D341Med (cell line): ENCODE data around the gene TCF4.

Experiments
- DNase-seq: peaks from one replicate; pipeline ENCODE4 v3.0.0; 2012; ENCODE audit warnings: low spot score

The TCF4 gene

GRCh38 chr18:55320424-55321264 lies 267.3 kb downstream of the TCF4 start:
- no peak for DNase-seq

GRCh38 chr18:55319459-55320193 lies 268.4 kb downstream of the TCF4 start:
- DNase-seq, result no peak

DNA sequence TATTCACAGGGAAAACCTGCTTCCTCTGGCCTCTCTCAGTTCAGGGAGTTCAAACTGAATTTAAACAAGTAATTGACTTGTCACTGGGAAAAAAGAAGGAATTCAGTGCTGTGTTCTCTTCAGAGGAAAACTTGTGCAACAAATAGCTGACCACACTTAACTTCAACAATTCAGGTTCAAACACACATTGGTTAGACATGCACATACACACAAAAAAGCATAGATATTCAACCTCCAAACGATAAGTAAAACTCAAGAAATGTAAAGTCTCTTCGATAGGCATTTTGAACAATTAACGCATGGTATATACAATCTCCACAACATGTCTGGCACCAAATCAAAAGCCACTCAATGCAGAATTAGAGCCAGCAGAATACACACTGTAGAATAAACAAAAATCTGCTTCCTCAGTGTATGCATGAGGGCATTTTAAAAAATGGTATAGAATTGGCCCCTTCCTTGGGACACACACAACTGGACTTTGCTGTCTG lies 269.0 kb downstream of the TCF4 start:
- no peak for DNase-seq

GRCh38 chr18:55317864-55318263 lies 270.1 kb downstream of the TCF4 start:
- no peak for DNase-seq

- DNase-seq, result no peak
These were observed 270.7 kb downstream of the TCF4 start for GRCh38 chr18:55317324-55317723.

GRCh38 chr18:55316486-55317184 lies 271.4 kb downstream of the TCF4 start:
- no peak for DNase-seq

DNA sequence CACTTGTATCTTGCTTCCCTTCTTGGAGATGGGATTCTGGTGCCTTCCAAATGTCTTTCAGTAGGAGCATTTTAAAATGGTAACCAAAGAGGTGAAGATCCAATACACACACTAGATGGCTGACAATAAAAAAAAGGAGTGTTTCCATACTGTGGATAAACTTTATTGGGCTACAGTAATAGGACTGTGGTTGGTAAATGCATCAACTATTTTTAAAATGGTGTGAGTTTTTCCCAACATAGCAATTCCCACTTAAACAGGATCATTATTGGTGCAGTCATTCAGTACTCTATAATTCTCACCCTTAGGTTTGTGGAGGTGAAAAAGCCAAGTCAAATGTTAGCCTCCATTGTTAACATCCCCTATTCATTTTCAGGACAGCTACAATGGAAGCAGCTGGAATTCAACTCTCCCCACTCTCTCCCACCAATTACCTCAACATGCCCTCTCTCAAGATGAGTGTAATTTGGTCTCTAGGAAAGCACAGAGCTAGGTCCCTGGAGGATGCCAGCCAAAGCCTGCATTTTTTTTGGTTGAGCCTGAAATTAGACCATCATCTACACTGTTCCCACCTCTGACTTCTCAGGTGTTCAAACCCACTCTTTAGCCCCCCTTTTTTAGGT lies 273.3 kb downstream of the TCF4 start:
- DNase-seq, result no peak

DNA sequence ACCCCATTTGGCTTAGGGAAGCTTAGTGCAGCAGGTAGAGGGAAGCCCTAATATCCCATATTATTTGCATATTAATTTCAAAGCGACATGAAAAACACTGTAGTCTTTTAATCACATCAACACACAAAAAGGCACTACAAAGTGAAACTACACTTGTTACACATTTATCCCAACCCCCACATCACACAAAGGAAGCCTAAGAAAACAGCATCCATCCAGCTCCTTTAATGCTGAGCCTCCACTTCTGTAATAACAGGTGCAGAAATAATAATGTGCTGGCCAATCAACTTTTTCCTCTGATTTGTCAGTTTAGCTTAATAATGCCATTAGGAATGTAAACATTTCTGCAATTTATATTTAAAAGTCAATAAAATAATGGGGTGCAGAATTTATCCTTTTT lies 274.0 kb downstream of the TCF4 start:
- DNase-seq, result no peak

DNA sequence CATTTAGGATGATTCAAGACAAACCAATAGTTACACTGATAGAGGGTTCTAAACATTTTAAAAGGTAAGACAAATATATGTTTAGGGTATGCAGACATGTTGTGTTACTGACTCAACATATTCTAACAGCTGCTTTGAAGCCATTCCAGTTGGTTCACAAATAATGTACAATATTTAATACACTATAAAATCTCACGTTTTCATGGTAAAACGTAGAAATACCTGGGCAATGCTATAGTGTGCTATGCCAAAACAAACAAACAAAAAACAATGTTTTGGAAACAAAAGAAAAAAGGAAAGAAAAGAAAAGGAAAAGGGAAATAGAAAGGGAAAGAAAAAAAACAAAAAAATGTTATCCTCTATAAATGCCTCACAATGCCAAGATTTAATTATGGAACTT lies 277.1 kb downstream of the TCF4 start:
- no peak for DNase-seq

GRCh38 chr18:55310044-55310676 lies 277.8 kb downstream of the TCF4 start:
- DNase-seq, result no peak

DNA sequence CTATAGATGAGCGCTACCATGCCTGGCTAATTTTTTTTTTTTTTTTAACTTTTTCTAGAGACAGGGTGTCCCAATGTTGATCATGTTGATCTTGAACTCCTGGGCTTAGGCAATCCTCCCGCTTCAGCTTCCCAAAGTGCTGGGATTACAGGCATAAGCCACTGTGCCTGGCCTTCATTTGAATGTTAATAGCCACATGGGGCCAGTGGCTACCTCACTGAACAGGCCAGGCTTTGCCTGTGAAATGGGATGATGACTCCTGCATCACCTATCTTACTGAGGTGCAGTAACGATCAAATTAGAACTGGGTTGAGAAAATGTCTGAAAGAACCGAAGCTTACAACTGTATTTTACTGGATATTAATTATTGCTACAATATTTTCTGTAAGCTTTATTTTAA lies 278.7 kb downstream of the TCF4 start:
- DNase-seq, result no peak

DNA sequence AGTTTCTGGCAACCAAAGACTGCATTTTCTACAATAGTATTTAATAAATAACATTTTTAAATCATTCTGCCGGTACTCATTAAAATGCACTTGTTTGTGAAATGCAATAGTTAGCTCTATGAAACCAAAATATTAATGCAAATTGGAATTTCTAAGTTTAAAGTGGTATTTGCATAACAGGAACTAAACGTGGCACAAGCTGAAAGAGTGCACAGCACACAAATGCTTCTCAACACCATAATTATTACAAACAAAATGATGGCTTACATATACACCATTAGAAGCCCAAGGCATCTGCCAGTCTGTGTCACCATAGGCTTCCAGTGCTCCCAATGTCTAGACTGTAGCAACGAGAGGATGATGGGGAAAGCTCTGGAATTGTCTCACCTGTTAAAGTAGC lies 280.5 kb downstream of the TCF4 start:
- DNase-seq, result no peak

DNA sequence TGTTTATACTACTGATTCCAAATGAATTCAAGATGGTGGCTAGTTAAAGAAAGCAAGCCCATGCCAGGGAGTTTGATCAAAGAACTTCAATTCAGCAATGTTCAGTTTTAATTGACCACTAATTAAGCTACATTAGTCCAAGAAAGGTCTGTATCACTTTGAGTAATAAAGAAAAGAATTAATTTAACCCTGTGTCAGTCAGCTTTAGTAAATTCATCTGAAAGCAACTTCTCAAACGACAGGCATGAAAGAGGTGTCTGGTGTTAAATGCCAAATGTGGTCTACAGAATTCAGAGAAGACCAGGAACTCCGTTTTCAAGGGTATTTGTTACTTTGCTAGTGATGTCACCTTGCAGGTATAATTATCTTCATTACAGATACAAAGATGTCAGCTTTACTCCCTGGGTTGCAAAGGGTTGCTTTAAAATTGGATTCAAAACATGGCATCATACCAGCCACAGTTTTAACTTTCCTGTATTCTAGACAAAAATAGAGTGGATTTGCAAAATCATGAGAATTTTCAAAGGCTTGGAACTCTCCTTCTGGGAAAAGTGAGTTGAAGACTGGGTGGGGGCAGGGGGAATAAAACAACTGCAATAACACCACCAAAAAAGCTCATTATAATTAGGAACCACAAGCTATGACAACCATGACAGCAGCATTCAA lies 281.5 kb downstream of the TCF4 start:
- DNase-seq, result no peak

- no peak for DNase-seq
These were observed 285.7 kb downstream of the TCF4 start for GRCh38 chr18:55302167-55302833.

DNA sequence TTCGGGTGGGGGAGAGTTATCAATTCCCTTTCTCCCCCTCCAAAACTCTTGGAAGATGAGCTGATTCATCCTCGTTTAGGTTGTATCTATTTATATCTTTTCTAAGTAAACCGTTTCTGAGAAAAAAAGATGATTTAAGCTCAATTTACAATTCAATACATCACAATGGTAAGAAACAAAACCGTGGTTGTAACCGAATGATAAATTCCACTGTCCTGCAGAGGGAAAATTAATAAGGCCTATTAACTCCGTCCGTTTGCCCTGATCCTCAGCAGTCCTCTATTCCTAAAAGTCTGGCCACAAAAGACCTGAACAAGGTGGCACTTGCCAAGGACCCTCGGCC lies 286.2 kb downstream of the TCF4 start:
- DNase-seq, result no peak

DNA sequence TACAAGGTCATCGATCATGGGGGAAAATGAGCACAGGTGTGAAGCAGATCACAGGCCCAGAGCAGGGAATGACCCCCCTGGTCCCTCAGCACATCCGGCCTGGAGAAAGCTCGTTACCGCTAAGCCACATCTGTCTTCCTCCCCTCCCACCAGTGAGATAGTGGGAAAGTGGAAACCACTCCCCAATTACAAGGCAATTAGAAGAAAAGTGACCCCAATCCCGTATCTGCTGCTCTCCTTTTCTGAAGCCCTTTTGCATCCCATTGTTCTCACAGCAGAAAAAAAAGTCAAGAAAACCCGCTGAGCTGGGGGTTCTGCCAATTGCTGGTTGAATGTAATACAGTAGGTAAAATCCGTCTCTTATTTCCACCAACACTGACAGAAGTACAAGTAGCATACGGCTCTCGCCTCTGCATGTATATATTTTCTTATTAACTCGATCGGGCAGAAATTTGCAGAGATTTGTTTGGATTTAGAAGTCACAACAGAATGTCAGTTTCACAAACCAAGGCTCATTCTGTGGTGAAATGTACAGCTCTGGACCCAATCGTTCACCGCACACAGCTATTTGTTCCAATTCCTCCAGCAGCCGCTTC lies 287.0 kb downstream of the TCF4 start:
- no peak for DNase-seq

DNA sequence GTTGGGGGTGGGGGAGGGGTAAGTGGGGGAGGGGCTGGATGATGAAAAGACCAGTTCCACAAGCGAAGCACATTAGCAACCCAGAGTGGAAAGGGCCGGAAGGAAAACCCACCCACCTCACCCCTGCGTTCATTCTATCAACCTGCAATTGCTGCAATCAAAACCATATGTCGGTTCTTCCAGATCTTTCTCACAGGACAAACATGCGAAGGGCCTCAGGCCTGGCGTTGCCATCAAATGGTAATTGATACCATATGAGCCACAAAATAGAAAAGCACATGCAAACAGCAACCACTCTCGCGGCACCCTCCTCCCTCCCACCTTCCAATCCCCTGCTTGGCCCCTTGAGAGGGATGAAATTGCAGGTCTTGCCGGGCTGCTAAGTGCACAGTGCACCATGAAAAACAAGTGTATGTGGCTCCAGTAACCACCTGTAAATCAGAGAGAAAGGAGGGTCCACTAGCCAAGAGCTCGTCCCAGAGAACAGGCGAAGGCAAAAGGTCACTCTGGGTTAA lies 287.5 kb downstream of the TCF4 start:
- DNase-seq, result no peak

GRCh38 chr18:55296778-55297177 lies 291.2 kb downstream of the TCF4 start:
- no peak for DNase-seq

DNA sequence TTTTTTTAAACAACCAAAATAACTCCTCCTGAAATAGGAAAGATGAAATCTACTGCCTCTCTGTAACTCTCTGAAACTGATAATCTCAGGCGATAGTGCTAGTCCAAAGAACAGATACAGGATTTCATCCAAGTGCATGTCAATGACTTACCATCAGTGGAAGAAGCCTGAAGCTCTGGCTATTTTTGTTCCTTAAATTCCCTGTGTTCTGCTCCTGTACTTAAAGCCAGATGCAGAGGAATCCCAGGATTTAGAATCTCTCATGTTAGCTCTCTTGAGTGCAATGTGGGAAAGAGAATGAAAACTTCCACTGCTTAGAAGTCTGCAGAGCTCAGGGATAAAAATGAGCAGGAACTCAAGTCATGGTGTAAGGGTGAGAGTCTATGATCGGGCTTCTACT lies 291.9 kb downstream of the TCF4 start:
- no peak for DNase-seq

GRCh38 chr18:55290898-55291297 lies 297.1 kb downstream of the TCF4 start:
- no peak for DNase-seq
